Glomerular visceral epithelial cell (primary cell): ENCODE data around the gene ENTHD1.
"Not testable (repeated sequence)": the region's sequence is repeated elsewhere in the genome, so short reads cannot be mapped to it uniquely, and the experiment has no call there.

Experiments used
- DNase-seq: peaks from one replicate; pipeline ENCODE4 v3.0.0-alpha.2; 2016; ENCODE audit errors: extremely low spot score

The ENTHD1 gene

DNA sequence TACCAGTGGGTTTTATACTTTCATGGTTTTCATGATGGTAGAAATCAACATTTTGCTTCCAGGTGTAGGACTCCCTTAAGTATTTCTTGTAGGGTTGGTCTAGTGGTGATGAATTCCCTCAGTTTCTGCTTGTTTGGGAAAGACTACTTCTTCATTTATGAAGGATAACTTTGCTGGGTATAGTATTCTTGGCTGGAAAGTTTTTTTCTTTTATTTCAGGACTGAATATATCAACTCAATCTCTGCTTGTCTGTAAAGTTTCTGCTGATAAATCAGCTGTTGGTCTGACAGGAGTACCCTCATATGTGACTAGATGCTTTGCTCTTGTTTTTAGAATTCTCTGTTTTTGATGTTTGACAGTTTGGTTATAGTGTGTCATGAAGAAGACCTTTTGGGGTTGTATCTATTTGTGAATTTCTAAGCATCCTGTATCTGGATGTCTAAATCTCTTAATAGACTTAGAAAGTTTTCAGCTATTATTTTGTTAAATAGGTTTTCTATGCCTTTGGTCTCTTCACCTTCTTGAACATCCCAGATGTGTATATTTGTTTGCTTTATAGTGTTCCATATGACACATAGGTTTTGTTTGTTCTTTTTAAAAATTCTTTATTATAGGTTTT is 95.9 kb downstream of the ENTHD1 start:
- no peak for DNase-seq

DNA sequence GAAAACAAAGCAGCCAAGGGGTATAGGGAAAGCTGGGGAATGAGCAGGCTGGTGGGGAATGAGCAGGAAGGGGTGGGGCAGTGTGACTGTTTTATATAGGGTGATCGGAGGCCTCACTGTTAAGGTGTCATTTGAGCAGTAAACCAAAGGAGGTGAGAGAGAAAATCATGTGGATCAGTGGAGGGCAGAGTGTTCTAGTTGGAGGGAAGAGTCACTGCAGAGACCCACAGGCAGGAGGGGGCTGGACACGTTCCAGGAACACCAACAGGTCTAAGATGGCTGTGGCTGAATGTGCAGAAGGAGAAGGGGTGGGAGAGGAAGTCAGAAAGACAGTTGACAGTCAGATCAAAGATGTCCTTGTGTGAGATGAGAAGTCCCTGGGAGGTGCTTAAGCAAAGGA is 103.8 kb downstream of the ENTHD1 start:
- no peak for DNase-seq

DNA sequence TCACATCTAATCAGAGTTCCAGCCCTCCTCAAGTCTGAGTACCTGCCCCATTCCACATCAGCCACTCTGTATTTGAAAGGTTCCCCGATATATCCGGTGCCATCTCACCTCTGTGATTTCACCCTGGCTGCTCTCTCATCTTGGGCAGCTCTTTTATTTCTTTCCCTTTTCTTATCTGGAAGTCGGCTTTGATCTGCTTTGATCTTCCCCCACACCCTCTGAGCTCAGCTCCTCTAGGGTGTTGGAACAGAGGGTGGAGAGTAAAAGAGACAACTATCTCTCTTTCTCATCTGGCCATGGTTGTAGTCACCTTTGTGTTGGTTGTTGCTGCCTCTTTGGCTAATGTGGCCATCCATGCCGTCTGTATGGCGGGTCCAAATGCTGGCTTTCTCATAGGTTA is 108.3 kb downstream of the ENTHD1 start:
- no peak for DNase-seq

DNA sequence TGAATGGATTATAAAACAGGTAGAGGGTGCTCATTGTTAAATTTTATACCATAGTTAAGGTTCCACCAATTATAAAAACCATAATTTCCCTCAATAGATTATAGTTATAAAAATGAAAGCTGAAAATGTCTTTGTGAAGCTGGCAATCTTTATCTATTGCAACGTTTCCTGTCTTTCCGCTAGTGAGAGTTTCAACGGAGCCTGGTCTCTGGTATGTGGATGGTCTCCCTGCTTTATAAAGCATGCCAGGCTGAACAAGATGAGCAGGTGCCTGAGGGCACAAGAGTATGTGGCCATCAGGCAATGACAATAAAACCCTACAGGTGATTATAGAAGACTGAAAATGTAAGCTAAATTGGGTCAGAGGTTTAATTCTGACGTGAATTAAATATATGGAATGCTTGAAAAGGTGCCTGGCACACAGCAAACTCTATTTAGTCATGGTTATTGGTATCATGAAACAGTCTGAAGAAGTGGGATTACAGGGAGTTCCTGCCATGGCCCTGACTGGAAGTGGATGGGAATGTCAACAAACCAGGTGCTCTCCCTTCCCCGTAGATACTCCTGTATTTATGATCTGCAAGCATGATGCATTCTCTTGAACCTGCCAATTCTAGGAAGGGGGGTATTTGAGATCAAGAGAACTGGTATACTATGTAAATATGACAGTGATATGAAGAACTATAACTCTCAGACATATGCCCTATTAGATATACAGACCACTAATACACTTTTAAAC is 115.7 kb downstream of the ENTHD1 start:
- no peak for DNase-seq

DNA sequence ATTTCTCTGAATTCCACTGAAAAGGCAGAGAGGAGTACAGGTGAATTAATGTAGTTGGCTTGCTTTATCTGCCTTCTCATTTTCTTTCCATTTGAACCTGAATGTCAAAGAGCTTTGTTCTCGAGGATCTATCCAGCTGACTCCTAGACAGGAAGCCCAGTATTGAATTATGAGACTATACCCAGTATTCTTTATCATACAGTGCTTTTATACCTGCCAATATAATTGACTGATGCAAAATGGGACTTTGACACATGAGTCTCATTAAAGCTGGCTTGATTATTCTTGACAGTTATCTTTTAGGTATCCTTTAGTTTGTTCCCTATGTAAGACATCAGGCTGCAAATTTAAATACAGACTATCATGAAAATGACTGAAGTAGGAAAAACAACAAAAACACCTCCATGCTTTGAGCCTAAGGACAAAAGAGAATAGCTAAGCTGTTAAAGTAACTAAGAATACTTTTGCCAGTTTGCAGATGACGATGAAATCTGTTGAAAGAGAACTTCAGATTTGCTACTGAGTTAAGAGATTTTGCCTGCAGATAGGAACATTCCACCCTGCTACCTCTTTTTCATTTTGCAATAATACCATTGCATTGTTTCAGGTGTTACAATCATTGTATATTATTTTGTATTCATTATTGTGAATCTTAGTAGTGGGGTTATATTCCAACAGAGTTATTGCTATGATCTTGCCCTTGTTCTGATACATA is 117.1 kb downstream of the ENTHD1 start:
- no peak for DNase-seq

DNA sequence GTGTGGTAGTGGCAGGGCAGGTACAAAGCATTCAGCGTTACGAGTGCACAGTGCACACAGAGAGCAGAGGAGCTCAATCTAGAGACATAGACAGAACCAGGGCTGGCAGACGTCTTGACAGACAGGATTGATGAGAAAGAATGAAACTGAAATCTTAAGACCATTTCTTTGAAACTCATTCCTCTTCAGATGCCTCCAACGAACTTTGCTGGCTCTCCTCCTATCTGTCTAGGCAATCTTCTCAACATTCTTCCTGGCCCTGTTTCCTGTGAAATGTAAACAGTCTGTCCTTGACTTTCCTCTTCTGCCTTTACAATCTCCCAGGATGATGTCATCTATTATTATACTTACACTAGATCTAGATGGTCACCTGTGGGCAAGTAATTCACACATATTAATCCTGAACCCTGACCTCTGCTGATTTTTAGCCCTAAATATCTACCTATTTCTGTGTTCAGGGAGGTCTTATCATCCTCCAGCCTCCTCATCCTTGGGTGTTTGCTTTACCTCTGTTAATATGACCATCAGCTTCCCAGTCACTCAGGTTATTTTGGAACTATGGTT is 119.5 kb downstream of the ENTHD1 start:
- DNase-seq: no peak

DNA sequence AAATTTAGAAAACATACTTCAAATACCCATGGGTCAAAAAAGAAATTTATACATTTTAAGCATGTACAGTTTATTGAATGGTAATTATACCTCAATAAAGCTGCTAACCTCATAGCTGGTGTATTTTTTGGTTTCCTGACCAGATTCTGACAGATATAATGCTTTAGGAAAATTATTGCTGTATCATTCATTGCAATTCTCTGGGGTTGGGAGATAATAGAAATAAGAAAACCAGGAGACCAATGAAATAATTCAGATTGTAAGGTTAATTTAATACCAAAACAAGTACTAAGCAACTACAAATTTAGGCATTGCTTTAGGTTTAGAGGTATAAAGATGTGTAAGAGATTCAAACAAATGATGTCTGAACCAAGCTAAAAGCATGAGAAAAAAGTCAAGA is 120.1 kb downstream of the ENTHD1 start:
- no peak for DNase-seq

DNA sequence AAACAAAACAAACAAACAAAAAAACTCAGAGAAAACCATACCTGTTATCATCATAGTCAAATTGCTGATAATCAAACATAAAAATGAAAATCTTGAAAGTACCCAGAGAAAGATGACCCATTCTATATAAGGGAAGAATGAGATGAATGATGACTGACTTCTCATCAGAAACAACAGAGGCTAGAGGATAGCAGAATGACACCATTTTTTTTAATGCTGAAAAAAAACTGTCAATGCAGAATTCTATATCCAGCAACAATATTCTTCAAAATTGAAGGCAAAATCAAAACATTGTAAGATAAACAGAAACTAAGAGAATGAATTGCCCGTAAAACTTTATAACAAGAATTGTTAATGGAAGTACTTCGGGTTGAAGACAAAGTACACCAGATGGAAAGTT is 122.1 kb downstream of the ENTHD1 start:
- DNase-seq: no peak

DNA sequence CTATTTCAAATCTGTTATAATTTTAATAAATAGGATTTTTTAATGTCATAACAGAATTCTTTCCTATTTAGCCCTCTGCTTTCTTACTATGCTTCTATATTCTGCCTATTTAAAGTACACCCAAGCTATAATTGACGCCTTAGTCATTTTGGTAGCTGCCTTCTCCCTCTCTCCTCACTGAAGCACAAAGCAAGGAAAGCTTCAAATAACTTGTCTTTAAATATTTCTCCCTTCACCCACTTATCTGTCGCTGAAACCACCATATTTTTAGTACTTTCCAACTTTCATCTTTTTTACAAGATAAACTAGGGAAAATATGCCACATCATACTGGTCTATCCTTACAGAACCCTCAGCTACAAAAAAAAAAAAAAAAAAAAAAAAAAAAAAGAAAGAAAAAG is 127.9 kb downstream of the ENTHD1 start:
- DNase-seq: no peak

DNA sequence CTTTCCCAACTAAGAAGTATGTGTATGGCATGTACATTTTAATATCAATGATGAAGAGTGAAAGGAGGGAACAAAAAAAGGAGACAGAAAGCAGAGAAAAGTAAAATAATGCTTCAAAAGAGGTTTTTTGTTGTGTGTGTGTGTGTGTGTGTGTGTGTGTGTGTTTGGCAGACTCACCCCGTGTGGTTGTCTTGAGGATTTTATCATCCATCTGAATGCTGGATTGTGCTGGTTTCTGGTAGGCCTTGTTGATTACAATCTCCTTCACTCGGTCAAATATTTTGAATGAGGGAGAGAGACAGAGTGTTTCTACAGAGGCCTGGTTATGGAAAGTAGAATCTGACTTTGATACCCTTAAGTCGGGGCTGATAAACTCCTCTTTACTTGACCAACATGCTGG is 128.5 kb downstream of the ENTHD1 start:
- no peak for DNase-seq

DNA sequence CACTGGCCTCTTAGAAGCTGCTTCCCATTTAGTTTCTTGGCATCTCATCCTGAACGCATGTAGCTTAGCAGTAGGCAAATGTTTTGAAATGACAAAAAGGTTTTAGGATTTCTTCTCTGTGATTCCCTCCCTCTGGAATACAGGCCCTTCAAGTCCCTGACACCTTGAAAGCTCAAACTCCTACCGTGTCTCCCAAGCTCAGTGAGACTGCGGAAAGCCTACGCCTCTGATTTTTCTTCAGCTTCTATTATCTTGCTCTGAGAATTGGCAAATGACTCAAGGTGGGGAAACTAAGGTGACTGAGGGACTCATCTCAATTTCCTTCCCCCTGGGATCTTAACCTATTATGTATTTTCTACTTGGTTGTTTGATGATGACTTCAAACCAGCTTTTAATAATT is 130.3 kb downstream of the ENTHD1 start:
- DNase-seq: no peak

DNA sequence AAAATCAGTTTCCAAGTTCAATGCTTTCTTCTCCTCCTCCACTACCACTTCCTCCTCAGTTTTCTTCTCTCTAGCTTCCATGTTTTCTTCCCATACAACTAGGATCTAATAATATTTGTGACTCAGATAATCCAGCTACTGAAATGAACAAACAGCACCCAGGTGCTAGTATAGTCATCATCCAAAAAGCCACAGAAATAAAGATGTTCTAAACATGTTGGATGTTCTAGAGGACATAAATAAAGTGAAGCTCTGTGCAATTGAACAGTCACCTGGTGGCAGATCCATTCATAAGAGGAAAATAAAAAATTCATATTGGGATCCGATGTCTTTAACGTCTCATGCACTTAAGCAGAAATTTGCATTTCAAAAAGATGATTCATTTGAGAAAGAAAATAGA is 142.8 kb downstream of the ENTHD1 start:
- DNase-seq: no peak

DNA sequence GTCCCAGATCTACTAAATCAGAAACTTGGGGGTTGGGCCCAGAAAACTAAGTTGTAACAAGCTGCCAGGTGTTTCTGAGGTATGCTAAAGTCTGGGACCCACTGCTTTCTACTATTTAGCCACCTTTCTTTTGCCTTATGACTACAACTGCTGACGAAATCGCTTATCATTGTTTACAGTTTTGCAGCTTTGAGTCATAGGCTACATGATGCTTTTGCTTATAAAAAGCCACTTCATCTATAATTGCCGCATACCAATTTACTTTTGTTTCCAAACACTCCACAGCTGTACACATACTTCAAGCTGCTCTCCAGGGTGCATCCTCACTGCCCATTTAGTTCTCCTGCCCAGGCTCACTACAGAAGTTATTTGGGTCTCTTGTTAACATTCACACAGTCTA is 144.7 kb downstream of the ENTHD1 start:
- no peak for DNase-seq

DNA sequence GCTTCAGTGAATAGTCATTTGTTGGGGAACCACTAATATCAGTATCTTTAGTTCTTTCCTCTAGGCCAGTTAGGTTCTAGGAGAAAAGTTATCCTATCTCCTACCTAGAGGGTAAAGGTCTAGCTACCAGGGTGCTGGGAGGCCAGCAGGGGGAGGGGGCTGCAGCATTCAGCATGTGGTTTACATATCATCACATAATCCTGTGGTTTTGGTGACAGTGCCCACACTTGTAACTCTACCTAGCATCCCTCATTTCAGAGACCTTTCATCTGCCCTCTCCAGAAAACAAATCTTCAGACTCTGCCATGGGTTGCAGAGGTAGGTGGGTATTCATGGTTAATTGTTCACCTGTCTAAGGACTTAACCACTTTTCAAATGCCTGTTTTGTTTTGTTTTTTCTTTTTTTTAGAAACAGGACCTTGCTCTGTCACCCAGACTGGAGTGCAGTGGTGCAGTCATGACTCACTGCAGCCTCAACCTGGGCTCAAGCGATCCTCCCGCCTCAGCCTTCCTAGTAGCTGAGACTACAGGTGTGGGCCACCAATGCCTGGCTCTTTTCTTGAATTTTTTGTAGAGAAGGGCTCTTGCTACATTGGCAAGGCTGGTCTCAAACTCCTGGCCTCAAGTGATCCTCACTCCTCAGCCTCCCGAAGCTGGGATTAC is 146.8 kb downstream of the ENTHD1 start:
- no peak for DNase-seq

DNA sequence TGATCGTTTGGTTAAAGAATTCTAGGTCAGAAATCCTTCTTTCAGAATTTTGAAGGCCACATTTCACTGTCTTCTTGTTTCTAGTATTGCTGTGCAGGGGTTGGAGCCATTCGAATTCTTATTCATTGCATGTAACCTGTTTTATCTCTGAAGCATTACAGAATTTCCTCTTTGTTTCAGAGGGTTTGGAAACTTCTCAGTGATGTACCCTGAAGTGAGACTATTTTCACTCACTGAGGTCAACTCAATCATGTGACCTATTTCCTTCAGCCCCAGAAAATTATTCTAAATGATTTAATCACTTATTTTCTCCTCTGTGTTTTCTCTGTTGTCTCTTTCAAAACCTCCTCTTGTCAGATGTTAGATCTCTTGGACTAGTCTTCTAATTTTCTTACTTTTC is 147.8 kb downstream of the ENTHD1 start:
- no peak for DNase-seq

DNA sequence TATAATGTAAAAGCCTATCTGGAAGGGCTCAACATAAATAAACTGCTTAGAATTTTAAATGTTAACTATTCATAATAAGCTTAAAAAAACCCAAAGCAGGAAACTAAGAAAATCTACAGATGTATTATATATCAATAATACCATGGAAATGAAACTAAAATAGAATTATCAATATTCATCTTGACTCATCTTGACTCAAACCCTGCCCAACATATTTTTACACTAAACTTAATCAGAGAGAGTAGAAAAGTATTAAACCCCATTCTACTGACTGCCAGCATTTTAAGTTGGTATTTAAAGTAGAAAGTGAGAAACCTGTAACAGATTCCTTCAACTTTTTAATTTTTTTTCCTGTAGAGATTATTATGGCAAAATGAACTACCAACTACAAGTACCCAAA is 149.2 kb downstream of the ENTHD1 start:
- DNase-seq: no peak

DNA sequence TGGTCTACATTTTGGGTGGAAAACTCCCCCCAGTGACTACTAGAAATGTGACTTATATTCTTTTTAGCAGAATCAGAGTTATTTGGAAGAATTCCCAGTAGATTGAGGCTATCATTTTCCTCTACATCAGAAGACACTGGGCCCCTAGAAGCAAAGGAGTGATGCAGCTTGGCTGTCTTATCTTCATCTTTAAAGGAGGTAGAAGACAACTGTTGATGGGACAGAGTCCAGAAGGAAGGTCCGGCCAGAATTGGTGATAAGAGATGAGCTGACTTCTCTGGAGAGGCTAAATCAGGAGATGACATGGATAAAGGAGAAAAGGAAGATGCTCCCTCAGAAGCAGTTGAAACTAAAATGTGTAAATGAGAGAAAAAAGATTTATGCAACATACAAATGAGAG is 149.6 kb downstream of the ENTHD1 start:
- DNase-seq: no peak

DNA sequence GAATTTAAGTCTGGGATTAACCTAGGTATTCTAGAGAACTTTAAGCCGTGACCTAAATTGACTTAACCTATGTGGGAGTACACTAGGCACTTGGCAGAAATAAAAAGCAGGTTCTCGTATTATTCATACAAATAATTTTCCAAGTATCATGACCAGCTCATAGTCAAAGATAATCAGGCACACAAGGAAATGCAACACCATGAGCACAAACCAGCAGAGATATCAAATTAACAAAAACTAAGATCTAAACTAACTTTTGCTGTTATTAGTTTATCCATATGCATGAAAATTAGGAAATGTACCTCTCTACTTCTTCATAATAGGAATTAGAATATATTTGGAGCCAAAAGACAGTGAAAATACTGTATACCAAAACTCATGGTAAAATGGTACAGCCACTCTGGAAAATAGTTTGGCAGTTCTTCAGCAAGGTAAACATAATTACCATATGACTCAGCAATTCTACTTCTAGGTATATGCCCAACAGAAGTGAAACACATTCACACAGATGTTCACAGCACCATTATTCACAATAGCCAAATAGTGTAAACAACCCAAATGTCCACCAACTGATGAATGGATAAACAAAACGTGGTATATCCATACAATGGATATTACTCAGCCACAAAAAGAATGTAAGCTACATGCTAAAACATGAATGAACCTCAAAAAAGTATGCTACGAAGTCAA is 154.1 kb downstream of the ENTHD1 start:
- DNase-seq: no peak

DNA sequence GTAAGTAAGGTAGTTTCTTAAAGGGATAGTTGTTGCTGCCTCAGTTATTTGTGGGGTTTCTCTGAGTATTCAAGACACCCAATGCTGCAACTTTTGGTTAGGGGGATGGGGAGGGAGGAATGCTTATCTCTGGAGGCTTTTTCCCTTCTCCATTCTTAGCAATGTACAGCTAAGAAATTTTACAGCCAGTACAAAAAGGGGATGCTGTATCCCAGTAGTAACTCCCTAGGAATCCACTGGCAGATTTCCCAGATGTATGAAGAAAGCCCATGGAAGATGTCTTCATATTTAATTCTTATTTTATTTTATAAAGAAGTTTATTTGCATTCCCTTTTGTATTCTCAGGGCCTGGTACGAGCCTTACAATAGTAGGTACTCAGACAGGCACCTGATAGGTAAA is 154.8 kb downstream of the ENTHD1 start:
- no peak for DNase-seq

DNA sequence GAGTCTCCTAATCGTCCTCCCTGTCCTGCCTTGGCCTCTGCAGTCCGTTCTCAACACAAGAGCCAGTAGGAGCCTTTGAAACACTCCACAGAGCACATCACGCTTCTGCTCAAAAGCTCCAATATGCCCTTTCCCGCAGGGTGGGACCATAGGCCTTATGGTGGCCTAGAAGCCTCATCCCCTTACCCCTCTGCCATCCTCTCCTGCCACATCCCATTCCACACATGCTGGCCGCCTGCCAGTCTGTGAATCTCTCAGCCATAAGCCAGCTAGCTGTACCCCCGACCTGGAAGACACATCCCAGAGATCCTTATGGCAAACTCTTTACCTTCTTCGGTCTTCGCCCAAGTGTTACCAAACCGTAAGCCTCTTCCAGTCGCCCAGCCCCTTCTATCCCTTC is 157.8 kb downstream of the ENTHD1 start:
- DNase-seq: no peak

DNA sequence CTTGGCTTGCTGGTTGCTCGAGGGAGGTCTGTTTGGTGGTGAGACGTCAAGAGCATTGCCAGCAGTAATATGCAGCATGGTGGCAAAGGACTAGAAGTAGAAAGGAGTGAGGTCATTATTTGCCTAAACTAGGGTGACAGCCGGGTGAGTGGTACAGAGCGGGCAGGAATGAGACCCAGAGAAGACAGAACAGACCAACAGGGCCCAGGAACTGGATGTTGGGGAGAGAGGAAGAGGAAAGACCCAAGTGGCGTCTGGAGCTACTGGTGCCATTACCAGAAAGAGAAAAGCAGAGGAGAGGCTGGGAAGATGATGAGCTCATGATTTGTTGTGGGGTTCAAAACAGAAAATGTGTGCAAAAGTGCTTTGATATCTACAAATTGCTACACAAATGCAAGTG is 158.7 kb downstream of the ENTHD1 start:
- no peak for DNase-seq

DNA sequence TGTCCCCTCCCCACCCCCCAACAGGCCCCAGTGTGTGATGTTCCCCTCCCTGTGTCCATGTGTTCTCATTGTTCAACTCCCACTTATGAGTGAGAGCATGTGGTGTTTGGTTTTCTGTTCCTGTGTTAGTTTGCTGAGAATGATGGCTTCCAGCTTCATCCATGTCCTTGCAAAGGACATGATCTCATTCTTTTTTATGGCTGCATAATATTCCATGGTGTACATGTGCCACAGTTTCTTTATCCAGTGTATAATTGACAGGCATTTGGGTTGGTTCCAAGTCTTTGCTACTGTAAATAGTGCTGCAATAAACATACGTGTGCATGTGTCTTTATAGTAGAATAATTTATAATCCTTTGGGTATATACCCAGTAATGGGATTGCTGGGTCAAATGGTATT is 159.5 kb downstream of the ENTHD1 start:
- not testable (repeated sequence) for DNase-seq
